Measurements from ENCODE around the gene HTR1A. TPM values are rescaled to one million over a fixed set of nuclear protein-coding genes. Genes with fewer than 3 reads are reported as not detected.

Gene HTR1A
- total and polyA plus RNA-seq, 4 donors = not detected

- H3K4me3 ChIP-seq (ENCODE audit: low read depth in 1 of 3, low read length in 3 of 3) = no peak overlapping the region
- H3K9me3 ChIP-seq (ENCODE audit: control insufficient read depth in 4 of 4, low read length in 3 of 4) = peaks cover 0 to 2% (median 0%) of the 10 kb centered on the region in 4 donors
- H3K27me3 ChIP-seq (ENCODE audit: control insufficient read depth in 4 of 4, insufficient read depth in 4 of 4, low read length in 3 of 4) = no peaks in the 10 kb centered on the region
- H3K4me1 ChIP-seq (ENCODE audit: control insufficient read depth in 4 of 4, insufficient read depth in 4 of 4, low read length in 3 of 4) = no peaks in the 10 kb centered on the region
- no peak for DNase-seq (ENCODE audit: low spot score)
- TF ChIP-seq TAF1 (conservative IDR thresholded peaks at IDR 0.05) (no peak), GABPA (IDR thresholded peaks at IDR 0.05 in 1 of 2, conservative IDR thresholded peaks at IDR 0.05 in 1 of 2) (no peak), SP1 (IDR thresholded peaks at IDR 0.05) (no peak), CTCF (IDR thresholded peaks at IDR 0.05; ENCODE audit: low read depth, low read length, missing input control) (no peak), REST (IDR thresholded peaks at IDR 0.05) (no peak), HNF4A (conservative IDR thresholded peaks at IDR 0.05) (no peak), RAD21 (IDR thresholded peaks at IDR 0.05) (no peak), FOXA2 (IDR thresholded peaks at IDR 0.05) (no peak), YY1 (IDR thresholded peaks at IDR 0.05) (no peak), NR2F2 (IDR thresholded peaks at IDR 0.05) (no peak), EGR1 (IDR thresholded peaks at IDR 0.05; ENCODE audit: low read depth in 2 of 2) (no peak), FOXA1 (IDR thresholded peaks at IDR 0.05) (no peak), MAX (IDR thresholded peaks at IDR 0.05) (no peak), HNF4G (IDR thresholded peaks at IDR 0.05) (no peak)
- H3K27ac ChIP-seq (ENCODE audit: low read depth in 1 of 2, low read length in 2 of 2) = no peak overlapping the region
- no peaks in the 10 kb centered on the region for H3K36me3 ChIP-seq (ENCODE audit: control insufficient read depth in 4 of 4, insufficient read depth in 3 of 4, low read depth in 1 of 4, low read length in 3 of 4)
- no peak overlapping the region for H3K9ac ChIP-seq (ENCODE audit: low read depth in 1 of 2, low read length in 2 of 2)
- WGBS = 87% methylated on average over 1 of the region's 1 CpG
These were observed 50.4 kb downstream of the HTR1A start for GRCh38 chr5:63911871-63912270.

Other genes with a start within 250 kb of the HTR1A start
- gene RNF180, start 203.4 kb upstream of the HTR1A start, total RNA-seq = 10 to 100 TPM in 1 of 2 donors, 1 to 10 TPM in 1; 1.2 to 13.7 TPM
- gene RNF180, start 203.4 kb upstream of the HTR1A start, polyA plus RNA-seq = 1 to 10 TPM; 1.1 to 4.2 TPM